NCI-H1694 treated with DMSO at 0.1 percent for 48 hours (cell line): ENCODE results near the gene NRXN3.

Source experiments
- DNase-seq: peaks from one replicate; lab custom pipeline; 2025; lab: John Stamatoyannopoulos, UW

Gene NRXN3

DNA sequence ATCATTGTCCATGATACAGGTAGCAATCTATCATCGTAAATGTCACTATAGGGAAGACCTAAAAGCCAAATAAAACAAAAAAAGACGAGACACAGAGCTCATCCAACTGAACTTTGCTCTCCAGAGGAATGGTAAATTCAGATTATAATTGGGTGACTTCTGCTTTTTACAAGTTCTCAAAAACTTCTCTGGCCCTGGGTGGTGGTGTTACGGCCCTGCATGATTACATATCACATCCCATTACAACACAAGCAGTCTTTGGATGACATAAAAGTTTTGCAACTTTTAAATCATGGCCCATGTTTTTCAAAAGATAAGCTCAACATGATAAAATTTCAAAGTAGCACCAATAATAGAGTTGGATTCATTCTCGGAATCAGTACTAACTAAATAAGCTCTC, 1741.6 kb downstream of the NRXN3 start:
- DNase-seq: no peak

GRCh38 chr14:79914595-79914994, 1744.4 kb downstream of the NRXN3 start:
- DNase-seq: no peak

DNA sequence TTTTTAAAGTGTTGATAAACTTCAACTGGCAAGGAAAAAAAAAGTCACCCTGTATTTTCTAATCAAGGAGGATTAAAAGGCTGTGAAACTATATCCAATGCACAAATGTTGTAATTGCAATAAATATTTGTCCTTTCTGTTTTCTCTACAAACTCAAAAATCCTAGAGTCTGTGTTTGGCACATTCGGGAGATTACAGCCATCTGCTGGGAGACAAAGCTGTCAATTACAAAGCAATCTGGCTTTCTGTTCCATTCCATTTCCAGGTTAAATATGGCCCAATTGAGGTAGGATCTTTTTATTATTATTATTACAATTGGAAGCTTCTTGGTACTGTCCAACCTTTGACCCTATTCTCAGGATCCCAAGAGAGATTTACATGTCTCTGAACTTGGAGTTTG, 1745.2 kb downstream of the NRXN3 start:
- peak; percentile 83 for DNase-seq

GRCh38 chr14:79916281-79916680, 1746.1 kb downstream of the NRXN3 start:
- DNase-seq: no peak

GRCh38 chr14:79916892-79917291, 1746.7 kb downstream of the NRXN3 start:
- DNase-seq: no peak
